Measurements from ENCODE around the gene MED13.

DNA sequence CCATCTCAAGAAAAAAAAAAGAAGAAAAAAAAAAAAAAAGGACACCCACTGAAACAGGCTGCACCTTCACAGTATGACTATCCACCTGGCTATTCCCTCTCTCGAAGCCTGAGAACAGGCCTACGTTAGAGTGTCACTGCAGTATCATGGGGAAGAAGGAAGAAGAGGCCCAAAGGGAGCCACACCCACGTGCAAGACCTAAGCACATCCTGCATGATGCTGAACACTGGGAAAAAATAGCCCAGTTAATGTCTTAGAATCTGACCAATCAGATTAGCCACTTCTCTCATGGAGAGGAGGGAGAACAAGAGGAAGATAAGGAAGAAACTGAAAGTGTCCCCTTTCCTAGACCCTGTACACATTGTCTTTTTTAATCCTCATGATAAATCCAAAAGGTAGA lies 19.5 kb upstream of the MED13 start:
- TF ChIP-seq POLR2A (IDR thresholded peaks at IDR 0.05; ENCODE audit: low read depth, low read length) (no peak), TAF1 (IDR thresholded peaks at IDR 0.05; ENCODE audit: low read depth, low read length) (no peak), POLR2AphosphoS5 (IDR thresholded peaks at IDR 0.05; ENCODE audit: low read depth, low read length) (no peak)
